Activated T-cell treated with anti-CD3 and anti-CD28 coated beads, Interleukin-2, amount 50 U/mL, for 24 hours (primary cell): ENCODE measurements around the gene SOX15.

ENCODE experiments used
- DNase-seq: peaks from one replicate; pipeline ENCODE4 v3.0.0-alpha.2; 2020
- H3K27ac Mint-ChIP-seq: 2 replicates; pipeline ENCODE4 v1.8.0; 2020; ENCODE audit warnings: mild to moderate bottlenecking, mixed read lengths
- H3K27me3 Mint-ChIP-seq: 2 replicates; pipeline ENCODE4 v1.8.0; 2020; ENCODE audit warnings: mixed read lengths
- H3K36me3 Mint-ChIP-seq: 2 replicates; pipeline ENCODE4 v1.8.0; 2020; ENCODE audit warnings: low read depth, mixed read lengths
- H3K4me1 Mint-ChIP-seq: 2 replicates; pipeline ENCODE4 v1.8.0; 2020; ENCODE audit warnings: low read depth, mixed read lengths
- H3K4me3 Mint-ChIP-seq: 2 replicates; pipeline ENCODE4 v1.8.0; 2020; ENCODE audit warnings: mild to moderate bottlenecking, moderate library complexity, mixed read lengths
- H3K9me3 Mint-ChIP-seq: 2 replicates; pipeline ENCODE4 v1.8.0; 2020; ENCODE audit warnings: mixed read lengths

Gene SOX15

GRCh38 chr17:7559320-7560171 lies 30.3 kb downstream of the SOX15 start:
- Mint-ChIP-seq H3K27me3 (no peaks in the 10 kb centered on the region), H3K4me3 (peak overlapping the region; percentile 96), H3K27ac (peak overlapping the region; percentile 93), H3K36me3 (peaks cover 30% of the 10 kb centered on the region), H3K9me3 (no peaks in the 10 kb centered on the region), H3K4me1 (peaks cover 57% of the 10 kb centered on the region)
- DNase-seq: no peak

GRCh38 chr17:7558544-7559319 lies 31.2 kb downstream of the SOX15 start, which contains the start of gene TNFSF13:
TNFSF13 (plus strand) TSS chr17:7558750; CDS start chr17:7559040, 290 bp downstream.
- H3K4me1 Mint-ChIP-seq: peaks cover 52% of the 10 kb centered on the region
- peak within 1 kb of the TSS; percentile 74 for H3K27ac Mint-ChIP-seq
- no peak for DNase-seq
- no peaks in the 10 kb centered on the region for H3K27me3 Mint-ChIP-seq
- no peaks in the 10 kb centered on the region for H3K9me3 Mint-ChIP-seq
- peaks cover 22% of the 10 kb centered on the region for H3K36me3 Mint-ChIP-seq
- peak within 1 kb of the TSS; percentile 47 for H3K4me3 Mint-ChIP-seq

GRCh38 chr17:7557775-7558543 lies 31.9 kb downstream of the SOX15 start:
- Mint-ChIP-seq H3K9me3 (no peaks in the 10 kb centered on the region), H3K27me3 (no peaks in the 10 kb centered on the region), H3K36me3 (peaks cover 15% of the 10 kb centered on the region), H3K27ac (peak overlapping the region; percentile 74), H3K4me1 (peaks cover 58% of the 10 kb centered on the region), H3K4me3 (peak overlapping the region; percentile 47)
- DNase-seq: no peak

DNA sequence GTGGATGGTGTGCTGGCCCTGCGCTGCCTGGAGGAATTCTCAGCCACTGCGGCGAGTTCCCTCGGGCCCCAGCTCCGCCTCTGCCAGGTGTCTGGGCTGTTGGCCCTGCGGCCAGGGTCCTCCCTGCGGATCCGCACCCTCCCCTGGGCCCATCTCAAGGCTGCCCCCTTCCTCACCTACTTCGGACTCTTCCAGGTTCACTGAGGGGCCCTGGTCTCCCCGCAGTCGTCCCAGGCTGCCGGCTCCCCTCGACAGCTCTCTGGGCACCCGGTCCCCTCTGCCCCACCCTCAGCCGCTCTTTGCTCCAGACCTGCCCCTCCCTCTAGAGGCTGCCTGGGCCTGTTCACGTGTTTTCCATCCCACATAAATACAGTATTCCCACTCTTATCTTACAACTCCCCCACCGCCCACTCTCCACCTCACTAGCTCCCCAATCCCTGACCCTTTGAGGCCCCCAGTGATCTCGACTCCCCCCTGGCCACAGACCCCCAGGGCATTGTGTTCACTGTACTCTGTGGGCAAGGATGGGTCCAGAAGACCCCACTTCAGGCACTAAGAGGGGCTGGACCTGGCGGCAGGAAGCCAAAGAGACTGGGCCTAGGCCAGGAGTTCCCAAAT lies 32.6 kb downstream of the SOX15 start:
- Mint-ChIP-seq H3K4me3 (no peak overlapping the region), H3K4me1 (peaks cover 59% of the 10 kb centered on the region), H3K9me3 (no peaks in the 10 kb centered on the region), H3K27me3 (no peaks in the 10 kb centered on the region), H3K36me3 (peaks cover 8% of the 10 kb centered on the region), H3K27ac (no peak overlapping the region)
- no peak for DNase-seq

DNA sequence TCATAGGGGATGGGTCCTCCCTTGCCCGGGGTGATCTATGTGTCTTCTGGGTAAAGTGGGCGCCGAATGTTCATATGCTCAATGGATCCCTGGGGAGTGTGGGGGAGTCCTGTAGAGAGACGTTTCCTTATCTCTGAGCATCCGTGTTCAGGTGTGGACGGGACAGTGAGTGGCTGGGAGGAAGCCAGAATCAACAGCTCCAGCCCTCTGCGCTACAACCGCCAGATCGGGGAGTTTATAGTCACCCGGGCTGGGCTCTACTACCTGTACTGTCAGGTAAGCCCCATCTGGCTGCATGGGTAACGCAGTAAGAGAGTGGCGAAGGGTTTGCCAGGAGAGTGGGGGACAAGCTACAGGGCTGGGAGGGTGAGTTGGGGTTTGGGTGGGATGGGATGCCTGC lies 33.3 kb downstream of the SOX15 start:
- no peak overlapping the region for H3K4me3 Mint-ChIP-seq
- DNase-seq: no peak
- no peaks in the 10 kb centered on the region for H3K27me3 Mint-ChIP-seq
- H3K27ac Mint-ChIP-seq: peak overlapping the region; percentile 27
- H3K36me3 Mint-ChIP-seq: peaks cover 7% of the 10 kb centered on the region
- H3K9me3 Mint-ChIP-seq: no peaks in the 10 kb centered on the region
- peaks cover 63% of the 10 kb centered on the region for H3K4me1 Mint-ChIP-seq

DNA sequence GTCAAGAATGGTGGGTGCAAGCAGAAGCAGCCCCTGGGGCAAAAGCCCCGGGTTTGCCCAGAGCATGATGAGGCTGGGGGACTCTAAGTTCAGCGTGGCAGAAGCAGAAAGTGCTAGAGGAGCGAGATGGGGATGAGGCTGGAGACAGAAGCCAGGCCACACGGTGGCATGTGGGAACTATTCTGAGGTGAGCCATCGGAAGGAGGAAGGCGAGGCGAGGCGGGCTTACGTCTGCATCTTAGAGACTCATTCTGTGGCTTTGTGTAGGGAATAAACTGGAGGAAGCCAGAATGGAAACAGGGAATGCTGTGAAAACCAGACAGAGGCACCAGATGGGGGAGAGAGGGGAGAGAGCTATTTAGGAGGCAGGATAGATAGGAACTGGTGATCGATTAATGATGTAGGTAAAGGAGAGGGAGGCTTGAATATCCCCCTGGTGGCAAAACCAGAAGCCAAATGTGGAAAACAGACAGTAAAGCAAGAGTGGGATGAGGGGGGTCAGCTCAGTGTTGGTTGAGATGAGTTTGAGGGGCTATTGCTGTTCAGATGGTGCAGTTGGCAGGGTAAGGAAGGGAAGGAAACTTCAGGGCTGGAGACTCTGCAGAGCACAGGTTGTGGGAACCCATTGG lies 34.5 kb downstream of the SOX15 start:
- Mint-ChIP-seq H3K9me3 (no peaks in the 10 kb centered on the region), H3K36me3 (no peaks in the 10 kb centered on the region)

GRCh38 chr17:7553356-7553755 lies 36.5 kb downstream of the SOX15 start:
- H3K4me1 Mint-ChIP-seq: peaks cover 66% of the 10 kb centered on the region
- no peak overlapping the region for H3K4me3 Mint-ChIP-seq
- H3K36me3 Mint-ChIP-seq: no peaks in the 10 kb centered on the region
- peak overlapping the region; percentile 87 for H3K27ac Mint-ChIP-seq
- H3K27me3 Mint-ChIP-seq: no peaks in the 10 kb centered on the region
- H3K9me3 Mint-ChIP-seq: no peaks in the 10 kb centered on the region
- DNase-seq: no peak

More for the DNA sequence above, 34.5 kb downstream of the SOX15 start:
- DNase-seq: no peak
- Mint-ChIP-seq H3K27ac (peak overlapping the region; percentile 53), H3K4me1 (peaks cover 69% of the 10 kb centered on the region), H3K4me3 (no peak overlapping the region), H3K27me3 (no peaks in the 10 kb centered on the region)

DNA sequence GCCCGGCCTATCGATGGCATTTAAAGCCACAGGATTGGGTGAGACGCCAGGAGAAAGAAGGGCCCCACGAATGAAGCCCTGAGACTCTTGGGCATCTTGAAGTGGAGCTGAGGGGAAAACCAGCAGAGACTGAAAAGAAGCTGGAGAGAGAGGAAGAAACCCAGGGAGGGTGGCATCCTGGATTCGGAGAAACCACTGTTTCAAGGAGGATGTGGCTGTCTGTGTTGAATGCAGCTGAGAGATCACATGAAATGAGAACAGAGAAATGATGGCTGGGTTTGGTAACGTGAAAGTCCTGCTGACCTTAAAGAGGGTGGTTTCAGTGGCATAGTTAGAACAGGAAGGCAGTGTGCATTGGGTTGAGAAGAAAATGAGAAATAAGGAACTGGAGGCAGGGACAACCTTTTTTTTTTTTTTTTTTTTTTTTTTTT lies 37.3 kb downstream of the SOX15 start:
- peaks cover 63% of the 10 kb centered on the region for H3K4me1 Mint-ChIP-seq
- H3K27ac Mint-ChIP-seq: peak overlapping the region; percentile 87
- no peaks in the 10 kb centered on the region for H3K27me3 Mint-ChIP-seq
- H3K36me3 Mint-ChIP-seq: no peaks in the 10 kb centered on the region
- no peaks in the 10 kb centered on the region for H3K9me3 Mint-ChIP-seq
- H3K4me3 Mint-ChIP-seq: peak overlapping the region; percentile 45
- DNase-seq: peak; percentile 53

- peak overlapping the region; percentile 29 for H3K27ac Mint-ChIP-seq
- no peak overlapping the region for H3K4me3 Mint-ChIP-seq
- H3K27me3 Mint-ChIP-seq: no peaks in the 10 kb centered on the region
- H3K4me1 Mint-ChIP-seq: peaks cover 60% of the 10 kb centered on the region
- H3K9me3 Mint-ChIP-seq: no peaks in the 10 kb centered on the region
- no peak for DNase-seq
- no peaks in the 10 kb centered on the region for H3K36me3 Mint-ChIP-seq
Measured at GRCh38 chr17:7551396-7551795, 38.5 kb downstream of the SOX15 start.

DNA sequence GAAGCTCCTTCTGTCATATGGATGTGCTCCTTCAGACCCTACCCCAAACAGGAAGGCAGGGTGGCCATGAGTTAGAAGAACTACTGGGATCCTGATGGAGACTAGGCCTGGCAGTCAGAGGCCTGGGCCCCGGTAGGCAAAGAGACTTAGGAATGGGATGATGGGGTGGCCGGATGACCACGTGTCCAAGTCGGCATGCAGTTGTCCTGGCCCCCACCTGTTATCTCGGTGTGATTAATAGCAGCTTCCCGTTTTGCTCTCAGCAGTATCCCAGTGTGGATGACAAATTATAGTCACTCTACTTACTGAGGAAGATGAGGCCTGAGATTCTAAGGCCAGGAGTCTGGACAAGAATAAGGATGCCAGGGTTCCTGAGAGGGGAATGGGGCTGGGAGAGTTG lies 39.5 kb downstream of the SOX15 start:
- Mint-ChIP-seq H3K27ac (peak overlapping the region; percentile 29), H3K4me1 (peaks cover 57% of the 10 kb centered on the region), H3K36me3 (no peaks in the 10 kb centered on the region), H3K9me3 (no peaks in the 10 kb centered on the region), H3K4me3 (peak overlapping the region; percentile 69), H3K27me3 (no peaks in the 10 kb centered on the region)
- DNase-seq: no peak

DNA sequence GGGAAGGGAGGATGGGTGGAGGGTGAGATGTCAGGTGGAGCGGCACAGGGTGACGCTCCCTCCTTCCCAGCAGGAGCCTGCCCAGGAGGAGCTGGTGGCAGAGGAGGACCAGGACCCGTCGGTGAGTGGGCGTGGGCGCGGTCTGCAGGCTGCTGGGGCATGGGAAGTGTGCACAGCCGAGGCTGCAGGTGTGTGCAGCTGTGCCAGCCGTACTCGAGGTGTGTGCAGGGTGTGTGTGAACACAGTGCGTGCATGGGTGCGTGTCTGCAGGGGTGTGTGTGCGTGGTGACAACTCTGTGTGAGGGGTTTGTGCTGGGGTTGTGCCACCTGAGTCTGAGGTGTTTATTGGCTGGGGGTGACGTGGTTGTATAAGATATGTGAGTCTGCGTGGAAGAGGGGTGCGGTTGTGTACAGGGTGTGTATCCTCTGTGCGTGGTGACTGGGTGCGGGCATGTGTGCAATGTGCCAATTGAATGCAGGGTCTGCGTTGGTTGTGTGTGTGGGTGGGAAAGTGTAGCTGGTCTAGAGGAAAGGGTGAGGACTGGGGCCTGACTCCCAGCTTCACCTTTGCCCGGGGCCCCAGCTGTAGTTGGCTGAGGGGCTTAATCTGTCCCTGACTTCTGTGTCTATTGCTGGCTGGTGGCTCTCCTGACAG lies 40.4 kb downstream of the SOX15 start:
- Mint-ChIP-seq H3K9me3 (no peaks in the 10 kb centered on the region), H3K4me3 (peak overlapping the region; percentile 69), H3K4me1 (peaks cover 53% of the 10 kb centered on the region), H3K36me3 (no peaks in the 10 kb centered on the region), H3K27me3 (no peaks in the 10 kb centered on the region), H3K27ac (peak overlapping the region; percentile 58)
- DNase-seq: no peak

- no peaks in the 10 kb centered on the region for H3K36me3 Mint-ChIP-seq
- H3K4me3 Mint-ChIP-seq: peak within 1 kb of the TSS; percentile 77
- peak; percentile 74 for DNase-seq
- H3K27me3 Mint-ChIP-seq: no peaks in the 10 kb centered on the region
- H3K27ac Mint-ChIP-seq: peak within 1 kb of the TSS; percentile 71
- H3K4me1 Mint-ChIP-seq: peaks cover 50% of the 10 kb centered on the region
- H3K9me3 Mint-ChIP-seq: no peaks in the 10 kb centered on the region
Measured at GRCh38 chr17:7548585-7549400, 41.1 kb downstream of the SOX15 start, which contains the start of gene TNFSF12. TNFSF12 (plus strand) TSS chr17:7549058; CDS start chr17:7549154, 96 bp downstream.
